ENCODE results near the gene SLC25A30.
"Not testable (repeated sequence)": the region's sequence is repeated elsewhere in the genome, so short reads cannot be mapped to it uniquely, and the experiment has no call there.

The SLC25A30 gene

GRCh38 chr13:45392811-45393210, 25.4 kb downstream of the SLC25A30 start:
- H3K4me3 ChIP-seq (ENCODE audit: low read depth, low read length): no peak overlapping the region
- DNase-seq (ENCODE audit: low read depth): no peak
- no peak for TF ChIP-seq CTCF (IDR thresholded peaks at IDR 0.05; ENCODE audit: low read depth, low read length, missing control alignments)

GRCh38 chr13:45391926-45392325, 26.2 kb downstream of the SLC25A30 start:
- TF ChIP-seq CTCF (IDR thresholded peaks at IDR 0.05; ENCODE audit: low read depth, low read length, missing control alignments): no peak
- H3K4me3 ChIP-seq (ENCODE audit: low read depth, low read length): no peak overlapping the region
- no peak for DNase-seq (ENCODE audit: low read depth)

GRCh38 chr13:45391128-45391527, 27.0 kb downstream of the SLC25A30 start:
- H3K4me3 ChIP-seq (ENCODE audit: low read depth, low read length); DNase-seq (ENCODE audit: low read depth): not testable (repeated sequence)

GRCh38 chr13:45390348-45390747, 27.8 kb downstream of the SLC25A30 start:
- DNase-seq (ENCODE audit: low read depth); H3K4me3 ChIP-seq (ENCODE audit: low read depth, low read length): not testable (repeated sequence)

- TF ChIP-seq CTCF (IDR thresholded peaks at IDR 0.05; ENCODE audit: low read depth, low read length, missing control alignments): no peak
- DNase-seq (ENCODE audit: low read depth): no peak
- no peak overlapping the region for H3K4me3 ChIP-seq (ENCODE audit: low read depth, low read length)
Measured at GRCh38 chr13:45388664-45389063, 29.5 kb downstream of the SLC25A30 start.

- DNase-seq (ENCODE audit: low read depth); H3K4me3 ChIP-seq (ENCODE audit: low read depth, low read length): not testable (repeated sequence)
Measured at GRCh38 chr13:45386892-45387575, 31.1 kb downstream of the SLC25A30 start.

GRCh38 chr13:45385907-45386553, 32.1 kb downstream of the SLC25A30 start:
- no peak for DNase-seq (ENCODE audit: low read depth)
- no peak for TF ChIP-seq CTCF (IDR thresholded peaks at IDR 0.05; ENCODE audit: low read depth, low read length, missing control alignments)
- H3K4me3 ChIP-seq (ENCODE audit: low read depth, low read length): no peak overlapping the region

GRCh38 chr13:45385320-45385719, 32.9 kb downstream of the SLC25A30 start:
- no peak for DNase-seq (ENCODE audit: low read depth)
- no peak for TF ChIP-seq CTCF (IDR thresholded peaks at IDR 0.05; ENCODE audit: low read depth, low read length, missing control alignments)
- no peak overlapping the region for H3K4me3 ChIP-seq (ENCODE audit: low read depth, low read length)
